Activated naive CD8-positive, alpha-beta T cell treated with anti-CD3 and anti-CD28 coated beads for 36 hours (primary cell): Measurements from ENCODE around the gene SEZ6L. TPM values are rescaled to one million over a fixed set of nuclear protein-coding genes. Genes with fewer than 3 reads are reported as not detected.
"Not testable (repeated sequence)": the region's sequence is repeated elsewhere in the genome, so short reads cannot be mapped to it uniquely, and the experiment has no call there.

ENCODE experiments used
- DNase-seq: peaks from one replicate; pipeline ENCODE4 v3.0.0; 2021
- H3K27ac Mint-ChIP-seq: one replicate; pipeline ENCODE4 v1.8.0; 2022; ENCODE audit warnings: mild to moderate bottlenecking, moderate library complexity, mixed read lengths
- H3K27me3 Mint-ChIP-seq: one replicate; pipeline ENCODE4 v1.8.0; 2022; ENCODE audit warnings: mild to moderate bottlenecking, mixed read lengths
- H3K36me3 Mint-ChIP-seq: one replicate; pipeline ENCODE4 v1.8.0; 2021; ENCODE audit warnings: mild to moderate bottlenecking, mixed read lengths
- H3K4me1 Mint-ChIP-seq: one replicate; pipeline ENCODE4 v1.8.0; 2021; ENCODE audit warnings: mixed read lengths
- H3K4me3 Mint-ChIP-seq: one replicate; pipeline ENCODE4 v1.8.0; 2022; ENCODE audit warnings: mild to moderate bottlenecking, moderate library complexity, mixed read lengths
- H3K9me3 Mint-ChIP-seq: one replicate; pipeline ENCODE4 v1.8.0; 2022; ENCODE audit warnings: mixed read lengths
- total RNA-seq, 2 experiments: library from RNA; stranded (reverse); gene quantifications; one replicate each; pipeline ENCODE4 v1.2.3, GENCODE V29; 2021

Gene SEZ6L
- total RNA-seq, 2 experiments from 2014 or later, result not detected

DNA sequence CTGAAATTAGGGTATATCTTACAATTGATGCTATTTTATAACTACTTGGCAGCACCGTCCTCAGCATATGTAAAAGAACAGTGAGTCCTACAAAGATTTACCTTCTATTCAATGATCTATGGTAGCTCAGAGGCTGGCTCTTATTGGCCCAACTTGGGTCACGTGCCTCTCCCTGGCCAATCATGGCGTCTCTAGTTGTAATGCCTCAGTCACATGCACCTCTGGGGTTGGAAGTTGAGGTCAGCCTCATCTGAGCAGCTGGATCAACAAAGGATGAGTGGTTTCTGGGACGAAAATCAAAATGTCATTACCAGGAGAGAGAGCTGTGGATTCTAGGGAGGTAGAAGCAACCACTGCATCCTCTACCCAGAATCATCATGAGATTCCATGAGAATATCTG, 236.9 kb downstream of the SEZ6L start:
- H3K9me3 Mint-ChIP-seq, result no peaks in the 10 kb centered on the region
- H3K4me1 Mint-ChIP-seq, result peaks cover 11% of the 10 kb centered on the region
- no peak overlapping the region for H3K27ac Mint-ChIP-seq
- H3K36me3 Mint-ChIP-seq, result no peaks in the 10 kb centered on the region
- H3K27me3 Mint-ChIP-seq, result peaks cover 8% of the 10 kb centered on the region
- no peak overlapping the region for H3K4me3 Mint-ChIP-seq
- DNase-seq, result no peak

DNA sequence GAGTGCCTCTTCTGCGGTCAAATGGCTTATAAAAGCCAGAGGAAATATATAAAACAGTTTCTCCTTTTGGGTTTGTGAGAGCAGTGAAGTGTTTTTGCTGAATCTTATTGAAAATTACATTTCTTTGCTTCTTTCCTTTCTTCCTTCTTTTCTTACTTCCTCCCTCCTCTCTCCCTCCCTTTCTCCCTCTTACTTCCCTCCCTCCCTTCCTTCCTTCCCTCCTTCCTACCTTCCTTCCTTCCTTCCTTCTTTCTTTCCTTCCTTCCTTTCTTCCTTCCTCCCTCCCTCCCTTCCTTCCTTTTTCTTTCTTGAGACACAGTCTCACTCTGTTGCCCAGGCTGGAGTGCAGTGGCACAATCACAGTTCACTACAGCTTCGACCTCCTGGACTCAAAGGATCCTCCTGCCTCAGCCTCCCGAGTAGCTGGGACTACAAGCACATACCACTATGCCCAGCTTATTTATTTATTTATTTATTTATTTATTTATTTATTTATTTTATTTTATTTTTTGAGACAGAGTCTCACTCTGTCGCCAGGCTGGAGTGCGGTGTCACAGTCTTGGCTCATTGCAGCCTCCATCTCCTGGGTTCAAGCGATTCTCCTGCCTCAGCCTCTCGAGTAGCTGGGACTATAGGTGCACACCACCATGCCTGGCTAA, 239.4 kb downstream of the SEZ6L start:
- not testable (repeated sequence) for H3K4me3 Mint-ChIP-seq, DNase-seq, H3K27ac Mint-ChIP-seq, H3K27me3 Mint-ChIP-seq, H3K9me3 Mint-ChIP-seq, H3K36me3 Mint-ChIP-seq
- H3K4me1 Mint-ChIP-seq, result peaks cover 16% of the 10 kb centered on the region

DNA sequence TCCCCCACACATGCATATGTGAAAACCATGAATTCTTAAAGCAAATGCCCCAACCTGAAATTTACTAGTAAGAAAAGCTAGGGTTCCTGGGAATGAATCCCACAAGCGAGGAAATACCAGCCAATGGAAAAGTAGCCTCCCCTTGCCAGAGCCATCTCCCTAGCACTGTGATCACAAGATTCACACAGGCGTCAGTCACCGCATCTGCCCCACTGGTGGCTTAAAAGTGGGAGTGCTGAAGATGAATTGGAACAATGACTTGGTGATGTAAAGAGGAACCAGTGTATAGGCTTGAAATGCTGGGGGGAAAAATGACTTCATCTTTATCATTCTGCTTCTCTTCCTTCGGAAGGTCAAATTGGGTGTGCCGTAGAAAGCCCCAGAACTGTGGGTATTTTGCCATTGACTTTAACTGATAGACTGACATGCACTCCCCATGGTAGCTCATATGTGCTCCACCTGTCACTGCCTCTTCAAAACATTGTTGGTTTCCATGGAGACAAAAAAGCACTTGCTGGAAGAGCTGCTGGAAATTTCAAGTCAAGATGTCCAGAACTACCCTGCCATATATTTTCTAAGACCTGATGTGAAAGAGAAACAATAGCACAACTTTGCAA, 240.6 kb downstream of the SEZ6L start:
- Mint-ChIP-seq H3K9me3 (no peaks in the 10 kb centered on the region), H3K36me3 (no peaks in the 10 kb centered on the region), H3K4me1 (peaks cover 9% of the 10 kb centered on the region), H3K27ac (no peak overlapping the region), H3K4me3 (no peak overlapping the region), H3K27me3 (no peaks in the 10 kb centered on the region)
- DNase-seq, result no peak

DNA sequence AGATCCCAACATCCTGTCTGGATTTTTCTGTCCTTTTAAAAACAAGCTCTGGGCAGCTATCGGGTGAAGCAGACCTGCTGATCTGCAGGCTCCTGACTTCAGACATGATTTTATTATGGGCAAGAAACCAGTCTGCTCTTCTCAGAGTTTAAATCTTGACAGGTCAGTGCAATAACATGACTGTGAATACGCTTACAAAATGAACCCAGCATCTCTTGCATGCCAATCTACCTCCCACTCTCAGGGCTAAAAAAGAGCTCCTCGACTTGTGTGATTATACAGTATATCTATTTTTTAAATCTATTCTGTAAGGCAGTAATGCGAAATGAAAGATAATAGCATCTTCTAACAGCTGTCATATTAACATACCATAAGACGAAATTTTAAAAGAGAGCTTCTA, 241.1 kb downstream of the SEZ6L start:
- Mint-ChIP-seq H3K27ac (no peak overlapping the region), H3K4me3 (no peak overlapping the region), H3K36me3 (no peaks in the 10 kb centered on the region), H3K4me1 (peaks cover 7% of the 10 kb centered on the region), H3K27me3 (no peaks in the 10 kb centered on the region), H3K9me3 (no peaks in the 10 kb centered on the region)
- DNase-seq, result no peak

DNA sequence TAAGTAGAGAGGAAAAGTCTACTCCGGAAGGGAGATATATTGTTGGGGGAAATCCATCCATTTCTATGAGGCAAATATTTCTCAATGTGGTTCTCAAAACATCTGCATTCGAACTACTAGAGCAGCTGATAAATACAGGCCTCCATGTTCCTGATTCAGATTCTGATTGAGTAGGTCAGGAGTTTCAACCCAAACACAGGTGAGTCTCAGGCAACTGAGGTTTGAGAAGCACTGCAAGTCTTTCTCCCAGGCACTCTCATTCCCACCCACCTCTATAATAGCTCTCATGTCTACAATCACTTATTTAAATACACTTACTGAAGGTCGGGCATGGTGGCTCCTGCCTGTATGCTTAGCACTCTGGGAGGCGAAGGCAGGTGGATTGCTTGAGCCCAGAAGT, 245.1 kb downstream of the SEZ6L start:
- Mint-ChIP-seq H3K4me1 (peaks cover 7% of the 10 kb centered on the region), H3K9me3 (no peaks in the 10 kb centered on the region), H3K36me3 (no peaks in the 10 kb centered on the region), H3K4me3 (no peak overlapping the region), H3K27ac (no peak overlapping the region), H3K27me3 (peaks cover 8% of the 10 kb centered on the region)
- DNase-seq, result no peak

DNA sequence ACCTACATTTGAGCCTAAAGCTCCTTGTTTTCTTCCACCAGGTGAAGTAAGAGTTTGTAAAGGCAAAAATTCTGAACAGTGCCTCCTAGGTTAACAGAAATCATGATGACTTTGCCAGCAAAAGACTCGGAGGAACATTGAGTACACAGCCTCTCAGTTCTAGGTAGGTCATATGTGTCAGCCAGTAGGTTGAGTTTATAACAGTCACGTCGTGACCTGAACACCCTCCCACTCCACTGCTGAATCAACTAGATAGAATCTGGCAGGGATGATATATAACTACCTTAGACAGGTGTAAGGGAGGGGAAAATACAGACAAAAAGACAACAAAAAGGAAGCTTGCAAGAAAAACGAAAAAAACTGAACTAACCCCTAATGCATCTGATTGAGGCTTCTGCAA, 247.0 kb downstream of the SEZ6L start:
- H3K4me3 Mint-ChIP-seq, result no peak overlapping the region
- DNase-seq, result no peak
- peaks cover 7% of the 10 kb centered on the region for H3K4me1 Mint-ChIP-seq
- peaks cover 8% of the 10 kb centered on the region for H3K27me3 Mint-ChIP-seq
- H3K9me3 Mint-ChIP-seq, result no peaks in the 10 kb centered on the region
- no peaks in the 10 kb centered on the region for H3K36me3 Mint-ChIP-seq
- no peak overlapping the region for H3K27ac Mint-ChIP-seq

DNA sequence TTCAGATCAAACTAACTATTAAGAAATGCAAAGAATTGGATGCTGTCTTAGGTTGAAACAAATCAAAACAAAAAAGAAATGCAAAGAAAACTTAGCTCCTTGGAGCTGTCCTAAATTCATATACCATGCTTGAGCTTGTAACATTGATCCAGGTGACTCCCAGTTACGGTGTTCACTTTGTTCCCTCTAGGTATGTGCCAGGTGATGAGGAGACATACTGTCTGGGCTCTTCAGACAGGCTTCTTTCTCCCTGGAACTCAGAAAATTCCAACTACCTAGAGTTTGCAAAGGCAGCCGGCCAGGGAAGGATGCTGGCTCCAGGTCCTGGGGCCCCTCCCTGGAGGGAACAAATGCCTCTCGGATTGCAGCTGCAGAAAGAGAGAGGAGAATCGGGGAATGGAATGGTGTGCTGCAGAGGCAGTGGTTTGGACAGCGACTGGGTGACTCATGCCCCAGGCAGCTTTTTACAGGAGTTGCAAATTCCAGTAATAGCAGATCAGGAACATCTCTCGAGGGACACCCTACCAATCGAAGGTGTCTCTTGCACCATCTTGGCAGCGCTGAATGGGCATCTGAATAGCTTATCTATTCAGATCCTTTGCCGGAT, 247.5 kb downstream of the SEZ6L start:
- Mint-ChIP-seq H3K36me3 (no peaks in the 10 kb centered on the region), H3K4me1 (peaks cover 7% of the 10 kb centered on the region), H3K27ac (no peak overlapping the region), H3K4me3 (no peak overlapping the region), H3K9me3 (no peaks in the 10 kb centered on the region), H3K27me3 (peaks cover 8% of the 10 kb centered on the region)
- DNase-seq, result no peak

DNA sequence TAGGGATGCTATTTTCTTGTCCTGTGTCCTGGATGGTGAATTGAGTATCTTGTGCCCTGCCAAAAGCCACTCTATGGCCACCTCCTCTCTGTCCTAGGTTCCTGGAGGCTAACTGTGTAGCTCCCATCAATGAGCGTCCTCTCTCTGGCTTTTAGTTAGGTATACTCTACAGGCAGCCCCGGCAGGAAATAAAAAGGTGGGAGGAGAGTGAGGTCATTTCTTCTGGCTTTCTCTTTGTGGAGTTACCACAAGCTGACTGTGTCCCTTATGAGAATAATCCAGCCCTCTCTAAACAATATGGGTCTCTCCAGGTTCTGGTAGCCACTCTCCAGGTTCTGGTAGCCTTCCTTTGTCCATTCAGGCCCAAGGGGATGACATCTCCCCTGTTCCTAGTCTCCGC, 248.1 kb downstream of the SEZ6L start:
- H3K27ac Mint-ChIP-seq, result no peak overlapping the region

DNA sequence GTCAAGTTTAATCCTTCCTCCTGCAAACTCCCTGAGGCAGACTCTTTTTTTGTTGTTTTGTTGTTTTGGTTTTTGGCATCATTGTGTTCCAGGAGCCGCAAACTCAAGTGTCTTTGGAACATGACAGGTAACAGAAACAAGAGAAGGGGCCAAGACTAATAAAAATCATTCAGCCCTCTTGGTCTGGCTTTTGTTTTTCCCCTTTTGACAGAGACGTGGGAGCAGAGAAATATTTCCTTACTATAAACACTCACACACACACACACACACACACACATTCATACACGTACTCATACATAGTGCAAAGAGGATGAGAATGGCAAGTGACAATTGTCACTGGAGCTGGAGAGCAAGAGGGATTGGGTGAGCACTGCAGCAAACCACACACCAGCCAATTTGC, 249.4 kb downstream of the SEZ6L start:
- H3K4me3 Mint-ChIP-seq, result no peak overlapping the region
- DNase-seq, result no peak
- H3K27ac Mint-ChIP-seq, result no peak overlapping the region
- no peaks in the 10 kb centered on the region for H3K36me3 Mint-ChIP-seq
- peaks cover 2% of the 10 kb centered on the region for H3K9me3 Mint-ChIP-seq
- H3K4me1 Mint-ChIP-seq, result peaks cover 3% of the 10 kb centered on the region
- H3K27me3 Mint-ChIP-seq, result peaks cover 8% of the 10 kb centered on the region

More for the DNA sequence above, 248.1 kb downstream of the SEZ6L start:
- peaks cover 8% of the 10 kb centered on the region for H3K27me3 Mint-ChIP-seq
- no peaks in the 10 kb centered on the region for H3K36me3 Mint-ChIP-seq
- H3K4me3 Mint-ChIP-seq, result no peak overlapping the region
- no peak for DNase-seq
- H3K9me3 Mint-ChIP-seq, result no peaks in the 10 kb centered on the region
- peaks cover 7% of the 10 kb centered on the region for H3K4me1 Mint-ChIP-seq

DNA sequence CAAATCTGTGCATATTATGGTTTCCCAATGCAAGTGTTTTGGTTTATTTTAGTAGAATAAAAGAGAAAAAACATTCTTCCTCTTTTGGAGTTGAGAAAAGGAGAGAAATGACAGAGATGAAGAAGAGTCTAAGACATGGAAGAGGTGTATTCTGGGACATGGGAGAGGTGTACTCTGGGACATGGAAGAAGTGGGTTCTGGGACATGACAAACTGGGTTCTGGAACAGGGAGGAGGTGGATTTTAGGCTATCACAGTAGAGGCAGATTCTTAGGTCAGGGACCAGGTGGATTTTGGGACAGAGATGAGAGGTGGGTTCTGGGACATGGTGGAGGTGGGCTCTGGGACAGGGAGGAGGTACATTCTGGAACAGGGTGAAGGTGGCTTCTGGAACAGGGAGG, 257.7 kb downstream of the SEZ6L start:
- Mint-ChIP-seq H3K4me1 (peaks cover 38% of the 10 kb centered on the region), H3K27me3 (peaks cover 9% of the 10 kb centered on the region), H3K9me3 (peaks cover 2% of the 10 kb centered on the region), H3K36me3 (peaks cover 13% of the 10 kb centered on the region), H3K4me3 (peak overlapping the region; percentile 62), H3K27ac (peak overlapping the region; percentile 82)
- no peak for DNase-seq

DNA sequence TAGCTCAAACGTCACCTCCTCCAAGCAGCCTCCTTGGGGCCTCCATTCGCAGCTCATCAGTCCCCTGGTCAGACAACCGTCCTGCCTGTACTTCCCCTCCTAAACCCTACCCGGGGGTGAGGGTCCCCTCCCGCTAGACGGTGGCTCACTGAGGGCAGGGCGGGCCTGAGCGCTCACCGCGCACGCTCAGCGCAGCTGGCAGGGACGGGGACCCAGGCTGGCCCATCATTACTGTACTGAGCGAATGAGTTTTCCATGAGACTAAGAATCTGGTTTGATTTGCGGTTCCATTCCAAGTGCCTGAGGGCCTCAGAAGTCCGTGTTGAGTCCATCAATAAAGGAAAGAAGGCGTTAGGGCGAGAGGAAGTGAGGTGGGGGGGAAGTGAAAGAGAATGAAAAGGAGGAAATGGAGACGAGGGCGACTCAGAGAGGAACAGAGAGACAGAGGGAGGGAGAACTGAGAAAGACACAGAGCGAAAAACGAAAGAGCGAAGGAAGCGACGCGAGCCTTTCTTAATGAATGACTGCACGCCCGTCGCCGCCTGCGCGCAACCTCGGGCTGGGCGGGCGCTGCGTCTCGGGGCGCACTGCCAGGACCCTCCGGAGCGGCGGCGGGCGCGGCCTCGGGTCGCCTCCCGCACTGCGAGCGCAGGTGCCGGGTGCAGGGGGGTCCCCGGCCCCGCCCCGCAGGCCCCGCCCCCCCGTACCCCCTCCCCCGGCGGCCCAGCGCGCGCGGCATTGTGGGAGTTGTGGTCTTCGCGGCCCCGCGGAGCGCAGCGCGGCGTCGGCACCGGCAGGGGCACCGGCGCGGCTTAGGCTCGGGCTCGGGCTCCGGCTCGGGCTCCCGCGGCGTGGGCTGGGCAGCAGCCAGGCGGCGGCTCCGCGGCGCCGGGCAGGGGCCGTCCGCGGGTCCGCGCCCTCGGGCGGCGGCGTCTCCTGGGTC, 259.5 kb downstream of the SEZ6L start, which contains the start of gene ASPHD2:
TSS of gene ASPHD2 (plus strand) at position 746 of the 943 bp plus-strand sequence. CDS start 4,356 bp downstream, outside the sequence.
- peak within 1 kb of the TSS; percentile 95 for H3K4me3 Mint-ChIP-seq
- peak; percentile 93 for DNase-seq
- peaks cover 28% of the 10 kb centered on the region for H3K36me3 Mint-ChIP-seq
- H3K27me3 Mint-ChIP-seq, result peaks cover 9% of the 10 kb centered on the region
- no peaks in the 10 kb centered on the region for H3K9me3 Mint-ChIP-seq
- peak within 1 kb of the TSS; percentile 95 for H3K27ac Mint-ChIP-seq
- peaks cover 52% of the 10 kb centered on the region for H3K4me1 Mint-ChIP-seq

DNA sequence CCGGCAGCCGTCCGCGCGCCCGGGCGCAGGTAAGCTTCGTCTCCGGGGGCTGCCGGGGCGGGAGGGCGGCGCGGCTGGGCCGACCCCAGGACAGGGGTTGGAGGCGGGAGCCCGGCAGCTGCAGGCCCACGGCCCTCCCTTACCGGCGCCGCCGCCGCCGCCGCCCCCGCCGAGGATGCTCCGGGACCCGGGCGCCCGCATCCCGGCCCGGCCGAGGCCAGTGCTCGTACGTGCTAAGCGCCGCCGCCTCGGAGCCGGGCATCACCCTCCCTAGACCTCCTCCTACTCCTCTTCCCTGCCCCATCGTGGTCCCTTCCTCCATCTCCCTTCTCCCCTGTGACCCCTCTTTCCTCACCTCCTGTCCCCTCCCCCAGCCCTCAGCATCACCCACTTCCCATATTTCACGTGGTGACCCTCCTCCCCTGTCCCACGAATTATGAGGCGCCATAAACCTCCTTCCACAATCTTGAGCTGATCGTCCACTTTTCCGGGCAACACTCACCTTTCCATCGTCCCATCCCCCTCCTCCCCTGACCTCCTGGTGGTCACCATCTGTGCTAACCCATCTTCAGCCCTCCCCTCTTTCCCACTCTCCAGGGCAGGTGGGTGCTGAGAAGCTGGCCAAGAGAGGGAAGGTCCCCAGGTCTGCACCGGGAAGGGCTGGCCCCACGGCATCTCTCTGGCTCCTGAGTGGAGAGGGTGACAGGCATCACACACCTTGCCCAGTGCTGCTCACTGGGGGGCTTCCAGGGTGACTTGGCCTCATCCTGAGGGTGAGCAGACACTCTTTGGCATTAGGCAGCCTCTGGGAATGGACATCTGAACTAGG, 260.4 kb downstream of the SEZ6L start:
- Mint-ChIP-seq H3K27me3 (peaks cover 5% of the 10 kb centered on the region), H3K4me1 (peaks cover 52% of the 10 kb centered on the region), H3K27ac (peak overlapping the region; percentile 92), H3K4me3 (peak overlapping the region; percentile 95), H3K36me3 (peaks cover 34% of the 10 kb centered on the region), H3K9me3 (no peaks in the 10 kb centered on the region)
- no peak for DNase-seq

DNA sequence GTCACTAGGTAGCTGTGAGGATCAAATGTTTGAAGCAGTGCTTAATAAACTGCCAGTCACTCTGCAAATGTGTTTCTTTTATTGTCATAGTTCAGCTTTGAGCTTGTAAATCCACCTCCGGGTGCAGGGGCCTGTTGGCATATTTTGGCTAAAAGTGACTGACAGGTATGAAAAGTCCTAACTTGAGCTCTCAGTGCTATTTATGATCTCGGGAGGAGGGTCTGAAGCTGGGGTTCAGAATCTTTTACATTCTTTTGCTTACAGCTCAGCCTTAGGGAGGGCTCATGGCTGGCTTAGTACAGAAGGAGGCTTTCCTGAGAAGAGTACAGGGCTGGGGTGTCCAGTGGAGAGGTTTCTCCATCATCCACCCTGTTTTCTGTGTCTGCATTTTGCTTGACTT, 261.3 kb downstream of the SEZ6L start:
- Mint-ChIP-seq H3K4me1 (peaks cover 61% of the 10 kb centered on the region), H3K9me3 (no peaks in the 10 kb centered on the region), H3K36me3 (peaks cover 43% of the 10 kb centered on the region), H3K27me3 (peaks cover 5% of the 10 kb centered on the region), H3K4me3 (peak overlapping the region; percentile 95), H3K27ac (peak overlapping the region; percentile 92)
- DNase-seq, result no peak
